ENCODE data around the gene BAZ2A.

The BAZ2A gene

GRCh38 chr12:56626701-56627100, 3.4 kb downstream of the BAZ2A start:
- peaks cover 23% of the 10 kb centered on the region for H3K4me1 ChIP-seq
- H3K27ac ChIP-seq, result no peak overlapping the region
- no peak overlapping the region for H3K4me3 ChIP-seq (ENCODE audit: low read depth, low read length)

GRCh38 chr12:56622535-56622934, 7.6 kb downstream of the BAZ2A start:
- Histone ChIP-seq H2AFZ (no peak overlapping the region), H3K79me2 (peaks cover 71% of the 10 kb centered on the region), H3K9ac (no peak overlapping the region), H3K27ac (no peak overlapping the region), H3K4me3 (ENCODE audit: low read depth, low read length) (no peak overlapping the region), H3K4me2 (ENCODE audit: low read length) (no peak overlapping the region), H3K27me3 (ENCODE audit: control insufficient read depth, insufficient read depth, low read length) (no peaks in the 10 kb centered on the region), H3K36me3 (ENCODE audit: control insufficient read depth, insufficient read depth, low read length) (no peaks in the 10 kb centered on the region), H3K9me3 (ENCODE audit: control insufficient read depth, low read length) (no peaks in the 10 kb centered on the region), H3K4me1 (peaks cover 14% of the 10 kb centered on the region)
- no peak for TF ChIP-seq CTCF (IDR thresholded peaks at IDR 0.05)

More at GRCh38 chr12:56626701-56627100, 3.4 kb downstream of the BAZ2A start:
- Histone ChIP-seq H3K4me2 (ENCODE audit: low read length) (no peak overlapping the region), H3K9me3 (ENCODE audit: control insufficient read depth, low read length) (no peaks in the 10 kb centered on the region), H2AFZ (no peak overlapping the region), H3K79me2 (peaks cover 64% of the 10 kb centered on the region), H3K36me3 (ENCODE audit: control insufficient read depth, insufficient read depth, low read length) (no peaks in the 10 kb centered on the region), H3K27me3 (ENCODE audit: control insufficient read depth, insufficient read depth, low read length) (no peaks in the 10 kb centered on the region), H3K9ac (no peak overlapping the region)
- TF ChIP-seq CTCF (IDR thresholded peaks at IDR 0.05), result no peak

- Histone ChIP-seq H3K4me1 (no peaks in the 10 kb centered on the region), H2AFZ (no peak overlapping the region), H3K4me2 (ENCODE audit: low read length) (no peak overlapping the region), H3K36me3 (ENCODE audit: control insufficient read depth, insufficient read depth, low read length) (no peaks in the 10 kb centered on the region), H3K4me3 (ENCODE audit: low read depth, low read length) (no peak overlapping the region), H3K27me3 (ENCODE audit: control insufficient read depth, insufficient read depth, low read length) (no peaks in the 10 kb centered on the region), H3K27ac (no peak overlapping the region), H3K79me2 (peaks cover 44% of the 10 kb centered on the region), H3K9me3 (ENCODE audit: control insufficient read depth, low read length) (no peaks in the 10 kb centered on the region), H3K9ac (no peak overlapping the region)
- TF ChIP-seq CTCF (IDR thresholded peaks at IDR 0.05), result no peak
These were observed 13.2 kb downstream of the BAZ2A start for GRCh38 chr12:56616925-56617324.

GRCh38 chr12:56616244-56616643, 13.9 kb downstream of the BAZ2A start:
- no peaks in the 10 kb centered on the region for H3K9me3 ChIP-seq (ENCODE audit: control insufficient read depth, low read length)
- H2AFZ ChIP-seq, result no peak overlapping the region
- no peaks in the 10 kb centered on the region for H3K36me3 ChIP-seq (ENCODE audit: control insufficient read depth, insufficient read depth, low read length)
- no peak overlapping the region for H3K9ac ChIP-seq
- TF ChIP-seq CTCF (IDR thresholded peaks at IDR 0.05), result no peak
- peaks cover 41% of the 10 kb centered on the region for H3K79me2 ChIP-seq
- H3K4me1 ChIP-seq, result no peaks in the 10 kb centered on the region
- H3K27ac ChIP-seq, result no peak overlapping the region
- no peaks in the 10 kb centered on the region for H3K27me3 ChIP-seq (ENCODE audit: control insufficient read depth, insufficient read depth, low read length)
- H3K4me3 ChIP-seq (ENCODE audit: low read depth, low read length), result no peak overlapping the region
- H3K4me2 ChIP-seq (ENCODE audit: low read length), result no peak overlapping the region

- no peaks in the 10 kb centered on the region for H3K27me3 ChIP-seq (ENCODE audit: control insufficient read depth, insufficient read depth, low read length)
- H3K9me3 ChIP-seq (ENCODE audit: control insufficient read depth, low read length), result no peaks in the 10 kb centered on the region
- H3K79me2 ChIP-seq, result peaks cover 29% of the 10 kb centered on the region
- TF ChIP-seq CTCF (IDR thresholded peaks at IDR 0.05), result no peak
- H3K4me3 ChIP-seq (ENCODE audit: low read depth, low read length), result no peak overlapping the region
- no peaks in the 10 kb centered on the region for H3K4me1 ChIP-seq
- no peak overlapping the region for H3K27ac ChIP-seq
- no peaks in the 10 kb centered on the region for H3K36me3 ChIP-seq (ENCODE audit: control insufficient read depth, insufficient read depth, low read length)
- H3K4me2 ChIP-seq (ENCODE audit: low read length), result no peak overlapping the region
- H2AFZ ChIP-seq, result no peak overlapping the region
- no peak overlapping the region for H3K9ac ChIP-seq
These were observed 15.5 kb downstream of the BAZ2A start for GRCh38 chr12:56614627-56615026.
